Peyer's patch (tissue), 4 donors: ENCODE measurements around the gene TRIP10.

Source experiments
- POLR2A ChIP-seq, 2 donors: fragments of 450-650 bp; IDR thresholded peaks; one replicate each; pipeline ENCODE4 v1.5.1; 2017; ENCODE audit warnings: antibody characterized with exemption in 2 of 2, mild to moderate bottlenecking in 2 of 2, moderate library complexity in 2 of 2
- TF ChIP-seq, protein P1 (sequence below), 6 experiments: fragments of 450-650 bp in 4 of 6; fragments of 200-600 bp in 2 of 6; sonication (generic) in 1 of 6; IDR thresholded peaks; one replicate each; pipeline ENCODE4 v1.5.1; 2017 to 2019; ENCODE audit warnings: antibody characterized with exemption in 6 of 6, mild to moderate bottlenecking in 3 of 6, moderate library complexity in 1 of 6

- no peak for TF ChIP-seq POLR2A (IDR thresholded peaks at IDR 0.05)
- TF ChIP-seq, protein P1, sequence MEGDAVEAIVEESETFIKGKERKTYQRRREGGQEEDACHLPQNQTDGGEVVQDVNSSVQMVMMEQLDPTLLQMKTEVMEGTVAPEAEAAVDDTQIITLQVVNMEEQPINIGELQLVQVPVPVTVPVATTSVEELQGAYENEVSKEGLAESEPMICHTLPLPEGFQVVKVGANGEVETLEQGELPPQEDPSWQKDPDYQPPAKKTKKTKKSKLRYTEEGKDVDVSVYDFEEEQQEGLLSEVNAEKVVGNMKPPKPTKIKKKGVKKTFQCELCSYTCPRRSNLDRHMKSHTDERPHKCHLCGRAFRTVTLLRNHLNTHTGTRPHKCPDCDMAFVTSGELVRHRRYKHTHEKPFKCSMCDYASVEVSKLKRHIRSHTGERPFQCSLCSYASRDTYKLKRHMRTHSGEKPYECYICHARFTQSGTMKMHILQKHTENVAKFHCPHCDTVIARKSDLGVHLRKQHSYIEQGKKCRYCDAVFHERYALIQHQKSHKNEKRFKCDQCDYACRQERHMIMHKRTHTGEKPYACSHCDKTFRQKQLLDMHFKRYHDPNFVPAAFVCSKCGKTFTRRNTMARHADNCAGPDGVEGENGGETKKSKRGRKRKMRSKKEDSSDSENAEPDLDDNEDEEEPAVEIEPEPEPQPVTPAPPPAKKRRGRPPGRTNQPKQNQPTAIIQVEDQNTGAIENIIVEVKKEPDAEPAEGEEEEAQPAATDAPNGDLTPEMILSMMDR (IDR thresholded peaks at IDR 0.05) = no peak
Observed at GRCh38 chr19:6729573-6730152, 9.8 kb upstream of the TRIP10 start.
